COR-L47 (cell line): Measurements from ENCODE around the gene KRTAP5-1.

Experiments used
- DNase-seq: peaks from one replicate; lab custom pipeline; 2025; lab: John Stamatoyannopoulos, UW

The KRTAP5-1 gene

DNA sequence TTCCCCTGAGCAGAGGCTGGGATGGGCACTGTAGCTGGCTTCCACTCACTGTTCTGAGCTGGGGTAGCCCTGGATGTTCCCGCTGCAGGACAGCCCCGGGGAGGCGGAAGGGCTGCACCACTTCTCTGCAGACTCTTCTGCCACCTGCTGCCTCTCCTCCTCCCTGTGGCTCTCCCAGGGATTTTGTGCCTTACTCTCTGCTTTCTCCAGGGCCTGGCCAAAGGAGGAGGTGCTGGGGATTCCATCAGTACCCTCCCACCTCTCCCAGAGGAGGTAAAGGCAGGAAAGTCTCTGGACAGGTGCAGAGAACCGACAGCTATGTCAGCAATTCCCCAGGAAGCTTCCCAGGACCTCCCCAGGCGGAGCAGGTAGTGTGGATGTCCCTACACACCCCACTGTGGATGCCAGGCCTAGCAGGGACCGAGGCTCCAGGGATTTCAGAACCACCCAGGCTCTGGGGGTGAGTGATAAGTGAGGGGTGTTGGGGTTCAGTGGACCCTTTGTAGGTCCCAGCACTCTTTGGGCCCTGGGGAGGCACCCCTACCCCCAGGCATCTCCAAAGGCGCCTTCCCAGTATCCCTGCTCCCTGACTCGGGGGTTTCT lies 24.3 kb downstream of the KRTAP5-1 start:
- DNase-seq = no peak

DNA sequence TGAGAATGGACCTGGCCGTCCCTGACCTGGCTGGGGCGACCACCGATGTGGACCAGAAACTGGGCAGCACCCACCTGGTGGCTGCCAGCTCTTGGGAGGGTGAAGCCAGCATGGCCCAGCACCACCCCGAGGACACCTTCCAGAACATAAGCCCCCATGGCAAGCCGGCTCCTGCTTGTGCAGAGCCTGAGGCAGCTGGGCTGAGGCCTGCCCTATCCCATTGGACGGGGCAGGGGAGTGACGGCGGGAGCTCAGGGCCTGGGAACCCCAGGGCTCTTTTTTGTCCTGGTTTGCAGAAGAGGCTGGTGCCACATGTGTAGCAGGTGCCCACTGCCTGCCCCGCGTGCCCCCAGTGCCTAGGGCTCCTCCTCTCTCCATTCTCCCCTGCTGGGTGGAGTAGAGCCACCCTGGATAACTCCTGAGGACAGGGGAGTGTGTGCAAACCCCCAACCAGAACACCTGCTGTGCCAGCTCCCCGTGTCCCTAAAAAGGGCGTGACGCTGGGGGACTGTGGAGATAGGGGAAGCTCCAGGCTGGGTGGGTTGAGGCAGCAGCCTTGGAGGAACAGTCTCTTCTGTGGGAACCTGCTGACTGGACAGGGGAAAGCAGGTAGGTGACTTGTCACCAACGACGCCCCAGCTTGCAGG lies 25.0 kb downstream of the KRTAP5-1 start:
- DNase-seq = no peak

DNA sequence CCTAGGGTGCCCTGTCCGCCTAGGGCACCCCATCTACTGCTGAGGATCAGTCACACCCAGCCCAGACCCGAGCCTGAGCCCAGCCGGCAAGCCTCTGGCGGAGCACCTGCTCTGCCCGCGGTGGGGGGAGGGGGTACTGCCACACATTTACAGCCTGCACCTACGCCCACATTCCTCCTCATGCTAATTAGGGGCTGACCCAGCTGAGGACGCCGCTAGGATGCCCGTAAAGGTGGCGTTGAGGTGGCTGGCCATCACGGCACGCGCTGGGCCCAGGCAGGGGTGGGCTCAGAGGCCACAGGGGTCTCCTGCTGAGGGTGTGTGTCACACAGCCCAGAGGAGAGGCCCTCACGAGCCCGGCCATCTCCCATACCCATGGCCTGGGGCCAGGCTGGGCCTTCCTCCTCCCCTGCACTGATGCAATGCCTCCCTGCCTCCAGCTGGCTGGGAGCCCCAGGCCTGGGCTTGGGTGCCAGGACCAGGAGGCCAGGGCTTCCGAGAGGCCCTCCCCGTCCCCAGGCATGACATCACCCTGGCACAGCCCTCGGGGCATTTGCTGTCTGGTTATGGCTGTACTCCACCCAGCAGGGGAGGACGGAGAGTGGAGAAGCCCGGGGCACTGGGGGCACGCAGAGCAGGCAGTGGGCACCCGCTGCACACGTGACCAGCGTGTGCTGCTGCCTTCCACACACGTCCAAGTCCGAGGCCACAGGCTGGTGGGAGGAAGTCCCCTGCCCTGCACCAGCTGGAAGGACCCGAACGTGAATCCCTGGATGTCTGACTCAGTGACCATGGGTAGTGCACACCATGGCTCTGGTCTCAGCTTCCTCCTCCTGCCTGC lies 25.8 kb downstream of the KRTAP5-1 start:
- DNase-seq = no peak

DNA sequence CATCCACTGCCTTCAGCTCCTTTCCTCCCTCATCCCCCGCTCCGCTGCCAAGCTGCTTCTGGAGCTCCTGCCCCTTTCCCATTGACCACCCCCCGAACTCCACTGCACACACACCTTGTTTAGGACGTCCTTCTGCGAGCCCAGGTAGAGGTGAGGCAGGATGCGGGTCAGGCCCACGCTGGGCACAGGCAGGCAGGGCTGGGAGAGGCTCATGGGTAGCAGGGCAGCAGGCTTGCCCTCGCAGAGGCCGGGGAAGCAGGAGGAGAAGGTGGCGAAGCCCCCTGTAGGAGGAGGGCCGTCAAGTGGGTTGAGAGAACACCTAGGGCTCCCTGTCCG lies 26.3 kb downstream of the KRTAP5-1 start:
- no peak for DNase-seq

DNA sequence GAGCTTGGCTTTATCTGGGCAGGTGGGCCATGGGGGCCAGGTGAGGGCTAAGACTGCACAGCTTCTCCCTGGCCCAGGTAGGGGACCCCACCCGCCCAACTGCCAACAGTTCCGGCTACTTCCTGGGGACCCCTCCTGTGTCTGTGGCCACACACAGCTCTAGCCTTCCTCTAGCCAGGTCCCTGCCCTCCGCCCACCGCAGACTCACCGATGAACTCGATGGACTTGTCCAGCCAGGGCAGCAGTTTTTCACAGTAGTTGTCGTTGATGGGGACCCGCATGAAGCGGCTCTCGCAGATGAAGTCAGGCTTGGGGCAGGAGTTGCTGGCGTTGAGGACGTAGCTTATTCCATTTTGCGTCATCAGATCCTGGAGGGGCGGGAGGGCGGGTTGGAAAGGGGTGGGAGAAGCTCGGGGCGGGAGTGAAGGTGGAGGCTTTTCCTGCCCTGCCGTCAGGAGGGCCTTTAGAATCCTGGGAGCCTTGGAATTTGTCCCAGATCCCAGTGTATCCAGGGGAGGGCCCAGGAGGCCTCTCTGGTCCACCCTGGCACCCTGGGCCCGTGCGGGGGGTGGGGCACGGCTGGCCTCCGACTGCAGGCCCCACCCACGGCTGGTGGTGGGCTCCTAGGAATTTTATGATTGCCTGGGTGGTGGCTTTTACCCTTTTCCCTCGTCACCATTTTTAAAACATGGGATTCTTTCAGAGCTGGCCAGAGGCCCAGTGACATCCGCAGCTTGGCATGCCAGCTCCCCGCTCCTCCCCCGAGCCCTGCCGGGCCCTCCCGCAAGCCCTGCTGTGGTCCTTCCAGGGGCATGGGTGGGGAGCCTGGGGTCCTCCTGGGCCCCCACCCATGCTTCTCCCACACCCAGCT lies 26.9 kb downstream of the KRTAP5-1 start:
- no peak for DNase-seq

- no peak for DNase-seq
Observed at GRCh38 chr11:1557051-1557884, 27.8 kb downstream of the KRTAP5-1 start.

DNA sequence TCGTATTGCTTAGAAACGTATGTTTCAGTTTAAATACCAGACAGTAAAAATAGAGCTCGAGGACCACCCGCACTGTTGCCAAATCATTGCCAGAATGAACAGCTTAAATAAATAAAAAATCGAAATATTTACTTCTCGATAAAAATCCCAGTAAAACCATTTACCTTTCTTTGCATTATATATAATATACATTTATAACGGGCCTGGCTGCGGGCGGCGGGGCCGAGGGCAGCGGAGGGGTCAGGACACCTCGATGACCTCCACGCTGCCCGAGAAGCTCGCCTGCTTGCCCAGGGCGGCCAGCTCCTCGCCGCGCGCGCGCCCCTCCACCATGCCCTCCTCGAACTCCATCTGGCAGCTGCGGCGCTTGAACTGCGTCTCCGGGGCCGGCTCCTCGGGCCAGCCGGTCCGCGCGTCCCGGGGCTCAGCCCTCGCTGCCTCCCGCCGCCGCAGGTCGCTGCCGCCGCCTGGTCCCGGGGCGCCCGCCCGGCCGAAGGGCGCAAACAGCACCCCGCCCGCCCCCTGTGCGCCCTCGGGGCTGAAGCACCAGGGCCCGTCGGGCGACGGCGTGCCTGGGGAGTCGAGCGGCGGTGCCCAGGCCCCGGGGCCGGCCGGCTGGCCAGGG lies 28.7 kb downstream of the KRTAP5-1 start:
- DNase-seq = no peak

DNA sequence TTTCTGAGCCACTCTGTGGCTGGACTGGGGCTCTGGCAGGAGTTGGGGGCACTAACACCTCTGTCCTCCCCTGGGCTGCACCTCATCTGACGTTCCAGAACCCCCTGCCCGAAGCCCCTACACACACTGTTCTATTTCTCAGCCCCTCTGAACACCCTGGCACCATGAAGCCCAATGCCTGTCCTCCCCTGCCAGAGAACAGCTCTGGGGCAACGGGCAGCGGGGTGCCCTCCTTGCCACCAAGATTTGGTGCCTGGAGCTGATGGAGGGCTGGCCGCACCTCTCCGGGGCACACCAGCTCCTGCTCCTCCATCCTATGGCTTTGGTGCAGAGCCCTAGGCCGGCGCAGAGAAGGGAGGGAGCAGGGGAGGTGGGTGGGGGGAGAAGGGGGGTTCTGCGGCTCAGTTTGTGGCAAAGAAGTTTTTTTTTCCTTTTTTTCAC lies 29.4 kb downstream of the KRTAP5-1 start:
- no peak for DNase-seq

DNA sequence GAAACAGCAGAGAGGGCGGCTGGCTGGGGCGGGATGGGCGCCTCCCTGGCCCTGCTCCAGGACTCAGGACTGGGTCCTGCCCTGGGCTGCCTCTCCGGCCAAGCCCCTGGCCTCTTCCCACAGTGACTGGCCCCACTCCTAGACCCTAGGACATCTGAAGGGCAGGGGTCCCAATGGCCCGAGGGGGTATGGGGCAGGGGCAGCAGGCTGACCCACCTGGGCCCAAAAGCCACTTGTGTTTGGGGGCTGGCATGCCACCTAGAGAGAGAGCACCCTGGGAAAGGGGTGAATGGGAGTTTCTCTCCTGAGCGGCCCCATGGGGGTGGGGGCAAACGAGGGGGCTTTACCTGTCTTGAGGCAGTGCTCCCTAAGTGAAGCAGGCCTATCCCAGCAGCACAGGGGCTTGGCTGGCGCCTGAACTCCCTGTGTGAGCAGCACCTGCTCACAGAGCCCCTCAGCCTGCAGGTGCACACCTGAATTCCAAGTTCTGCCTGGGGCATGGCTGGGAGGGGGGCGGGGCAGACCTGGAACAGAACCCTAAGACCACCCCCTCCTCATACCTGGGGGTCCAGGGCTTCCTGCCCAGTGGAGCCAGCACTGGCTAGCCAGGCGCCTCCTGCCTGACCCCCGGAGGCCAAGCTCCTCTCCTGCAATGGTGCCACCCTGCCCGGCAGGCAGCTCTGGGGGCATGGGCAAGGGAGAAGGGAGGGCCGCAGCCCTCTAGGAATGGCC lies 29.9 kb downstream of the KRTAP5-1 start:
- no peak for DNase-seq

DNA sequence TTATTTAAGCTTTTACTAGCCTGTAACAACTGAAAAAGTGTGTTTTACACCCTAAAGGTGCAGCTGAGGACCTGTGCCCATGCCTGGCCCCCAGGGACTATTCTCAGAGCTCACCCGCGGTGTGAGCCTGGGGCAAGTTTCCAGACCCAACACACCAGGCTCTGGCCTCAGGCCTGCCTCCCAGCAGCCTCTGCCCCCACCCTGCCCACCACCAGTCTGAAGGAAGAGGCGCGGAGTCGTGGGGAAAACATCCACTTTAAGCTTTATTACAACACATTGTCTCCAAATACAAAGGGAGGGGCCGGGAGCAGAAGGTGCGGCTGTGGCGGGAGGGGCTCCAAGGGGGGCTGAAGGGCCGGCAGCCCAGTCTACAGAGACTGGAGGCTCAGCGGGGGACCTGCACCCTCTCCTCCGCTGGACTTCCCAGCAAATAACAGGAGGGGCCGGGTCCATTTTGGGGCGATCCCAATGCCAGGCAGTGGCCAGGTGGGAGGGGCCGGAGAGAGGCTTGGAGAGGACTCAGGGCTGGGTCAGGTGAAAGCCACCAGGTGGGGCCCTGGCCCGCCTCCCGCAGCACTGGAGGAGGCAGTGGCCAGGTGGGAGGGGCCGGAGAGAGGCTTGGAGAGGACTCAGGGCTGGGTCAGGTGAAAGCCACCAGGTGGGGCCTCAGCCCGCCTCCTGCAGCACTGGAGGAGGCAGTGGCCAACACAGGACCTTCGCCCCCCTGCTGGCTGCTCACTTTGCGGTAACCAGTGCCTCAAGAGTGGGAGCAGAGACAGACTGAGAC lies 31.1 kb downstream of the KRTAP5-1 start:
- no peak for DNase-seq

DNA sequence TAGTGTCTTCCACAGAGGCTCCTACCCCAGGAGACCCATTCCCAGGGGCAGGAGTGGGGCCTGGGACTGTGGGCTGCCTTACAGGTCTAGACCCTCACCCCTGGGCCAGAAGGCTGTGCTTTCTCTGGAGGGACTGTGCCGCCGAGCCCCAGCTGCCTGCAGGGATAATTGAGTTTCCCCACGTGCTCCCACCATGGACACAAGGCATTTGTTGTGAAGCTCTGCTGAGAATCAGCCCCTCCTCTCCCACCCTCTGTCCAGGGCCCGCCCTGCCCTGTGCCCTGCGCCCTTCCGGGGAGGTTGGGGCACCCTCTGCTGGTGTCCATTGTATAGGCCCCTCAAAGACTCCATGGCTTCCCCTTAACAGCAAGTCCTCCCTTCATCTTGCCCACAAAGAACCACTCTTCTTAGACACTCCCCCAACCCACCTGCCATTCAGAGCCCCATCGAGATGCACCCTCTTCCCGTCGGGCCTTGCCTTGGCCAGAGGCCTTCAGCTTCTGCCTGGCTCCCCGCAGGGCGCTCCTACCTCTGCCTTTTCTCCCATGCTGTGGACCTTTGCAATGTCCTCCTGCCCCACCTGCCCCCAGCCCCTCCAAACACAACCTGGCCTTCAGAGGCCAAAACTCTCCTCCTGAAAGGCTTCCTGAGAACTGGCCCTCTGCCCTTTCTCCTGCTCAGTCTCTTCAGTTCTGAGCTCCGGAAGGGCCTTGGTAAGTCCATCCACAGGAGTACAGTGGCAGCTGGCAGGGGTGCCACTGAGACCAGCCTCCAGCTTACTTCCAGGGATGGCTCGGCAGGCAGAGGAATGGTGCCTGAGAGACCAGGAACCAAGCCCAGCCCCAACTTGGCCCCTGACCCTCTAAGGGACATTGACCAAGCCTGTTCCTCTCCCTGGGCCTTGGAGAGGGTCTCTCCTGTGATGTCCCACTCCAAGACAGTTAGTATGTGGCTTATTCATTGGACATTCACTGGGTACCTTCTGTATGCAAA lies 35.4 kb downstream of the KRTAP5-1 start:
- DNase-seq = no peak

DNA sequence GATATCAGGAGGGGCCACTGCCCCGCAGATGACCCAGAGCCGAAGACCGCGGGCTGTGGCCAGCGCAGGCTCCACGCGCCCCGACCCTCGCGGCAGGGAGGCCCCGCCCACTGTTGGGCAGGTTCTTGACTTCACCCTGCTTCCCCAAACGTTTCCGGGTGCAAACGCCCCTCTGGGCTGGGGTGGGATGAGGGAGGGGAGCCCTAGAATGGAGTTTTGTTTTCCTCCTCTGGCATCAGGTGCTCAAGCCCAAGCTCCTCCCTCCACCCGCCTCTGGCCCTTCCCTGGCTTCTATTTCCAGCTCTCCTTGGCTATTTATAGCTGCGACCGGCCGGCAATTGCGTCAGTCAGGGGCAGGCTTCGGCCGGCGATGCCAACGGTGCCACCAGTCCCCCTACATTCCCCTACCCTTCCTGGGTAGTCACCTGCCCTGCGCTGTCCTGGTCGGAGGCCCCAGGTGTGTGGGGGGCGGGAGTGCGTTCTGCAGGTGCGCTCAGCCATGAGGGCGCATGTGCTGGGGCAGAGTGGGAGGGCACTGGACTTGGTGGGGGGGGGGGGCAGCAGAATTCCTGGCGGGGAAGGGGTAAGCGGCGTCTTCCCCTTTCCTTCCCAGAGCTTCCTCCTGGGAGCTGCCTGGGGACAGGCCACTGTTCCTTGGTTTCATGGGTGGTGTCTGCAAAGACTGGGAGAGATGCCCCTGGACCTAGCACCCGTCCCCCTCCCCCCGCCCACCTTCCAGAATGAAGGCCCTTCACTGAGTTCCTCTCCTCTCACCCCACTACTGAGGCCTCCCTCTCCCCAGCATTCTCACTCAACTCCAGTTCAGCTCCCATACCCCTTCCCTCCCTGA lies 36.6 kb downstream of the KRTAP5-1 start:
- no peak for DNase-seq

- no peak for DNase-seq
Observed at GRCh38 chr11:1547467-1548098, 37.5 kb downstream of the KRTAP5-1 start.

DNA sequence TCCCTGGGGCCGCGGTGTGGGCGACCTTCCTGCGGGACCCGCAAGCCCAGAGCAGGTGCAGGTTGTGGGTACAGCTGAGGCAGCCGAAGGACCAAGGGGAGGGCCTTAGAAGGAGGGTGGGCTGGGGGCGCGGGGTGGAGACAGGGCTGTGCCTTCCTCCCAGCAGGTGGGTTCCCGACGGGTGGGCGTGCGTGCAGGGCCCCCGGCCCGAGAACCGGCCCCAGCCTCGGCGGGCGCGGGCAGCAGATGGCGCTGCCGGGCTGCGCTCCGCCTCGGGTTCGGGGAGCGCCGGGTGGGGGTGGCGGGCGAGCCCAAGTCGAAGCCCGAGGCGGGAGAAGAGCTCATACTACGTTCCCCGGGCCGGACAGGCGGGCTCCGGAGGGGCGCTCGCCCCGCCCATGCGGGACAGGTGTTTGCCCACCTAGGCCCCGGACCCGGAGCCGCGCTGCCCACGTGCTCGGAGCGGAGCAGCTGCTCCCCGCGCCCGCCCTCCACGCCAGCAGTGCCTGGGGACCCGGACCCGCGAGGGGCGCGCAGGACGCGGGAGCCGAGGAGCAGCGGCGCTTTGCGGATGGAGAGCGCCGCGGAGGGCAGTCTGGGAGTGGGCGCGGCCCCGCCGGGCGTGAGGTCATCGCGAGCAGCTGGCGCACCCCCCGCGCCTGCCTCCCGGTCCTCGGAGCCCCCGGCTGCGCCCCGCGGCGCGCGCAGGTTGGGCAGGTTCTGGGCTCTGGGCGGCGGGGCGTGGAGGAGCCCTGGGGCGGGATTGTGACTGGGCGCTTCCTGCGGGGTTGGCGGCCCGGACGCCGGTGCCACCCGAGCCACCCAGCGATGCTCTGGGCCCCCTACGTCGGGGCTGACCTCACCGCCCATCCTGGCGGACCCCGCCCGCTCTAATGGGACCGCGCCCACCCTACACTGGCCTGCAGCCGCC lies 38.3 kb downstream of the KRTAP5-1 start:
- DNase-seq = peak; percentile 84

DNA sequence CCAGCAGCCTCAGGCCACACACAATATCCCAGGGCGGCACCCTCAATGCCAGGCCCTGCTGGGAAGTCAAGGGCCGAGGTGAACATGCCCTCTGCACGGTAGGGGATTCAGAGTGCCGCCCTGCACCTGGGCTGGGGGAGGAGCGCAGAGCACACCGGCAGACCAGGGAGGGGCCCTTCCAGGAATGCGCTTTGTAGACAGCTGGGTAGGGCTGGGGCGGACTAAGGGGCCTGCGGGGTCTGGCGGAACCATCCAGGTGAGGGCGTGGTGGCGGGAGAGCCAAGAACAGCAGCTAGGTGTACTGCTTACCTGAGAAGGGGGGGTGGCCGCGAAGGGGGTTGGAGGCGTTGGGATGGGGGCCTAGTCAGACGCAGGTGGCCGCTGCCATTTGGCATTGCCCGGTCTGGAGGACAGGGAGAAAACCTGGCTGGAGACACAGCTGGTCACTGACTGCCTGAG lies 39.0 kb downstream of the KRTAP5-1 start:
- no peak for DNase-seq
